OCI-LY1 (cell line): ENCODE results near the gene HMG20A.

ENCODE experiments used
- H2AFZ ChIP-seq: fragments of 200-600 bp; sonication (generic), shearing (Covaris generic); 2 replicates; pipeline ENCODE4 v1.6.0; 2014; ENCODE audit warnings: antibody characterized with exemption, mild to moderate bottlenecking, low read length
- H3F3A ChIP-seq: fragments of 200-600 bp; sonication (generic), shearing (Covaris generic); 2 replicates; pipeline ENCODE4 v1.6.0; 2014; ENCODE audit warnings: mild to moderate bottlenecking, antibody characterized with exemption, low read length, moderate library complexity; ENCODE audit not compliant: insufficient read depth
- H3K27ac ChIP-seq: fragments of 200-600 bp; sonication (generic); 2 replicates; pipeline ENCODE4 v1.5.1; 2014; ENCODE audit warnings: low read length, mixed run types, mild to moderate bottlenecking, low read depth; ENCODE audit not compliant: poor library complexity, severe bottlenecking
- H3K27me3 ChIP-seq: fragments of 200-600 bp; sonication (generic); 2 replicates; pipeline ENCODE4 v1.6.0; 2014; ENCODE audit warnings: antibody characterized with exemption, mild to moderate bottlenecking, low read length, moderate library complexity; ENCODE audit not compliant: insufficient read depth
- H3K36me3 ChIP-seq: fragments of 200-600 bp; sonication (generic); 2 replicates; pipeline ENCODE4 v1.6.1; 2014; ENCODE audit warnings: mild to moderate bottlenecking, antibody characterized with exemption, low read length, moderate library complexity, mixed read lengths; ENCODE audit not compliant: insufficient read depth
- H3K4me1 ChIP-seq: fragments of 200-600 bp; sonication (generic); 2 replicates; pipeline ENCODE4 v1.5.1; 2014; ENCODE audit warnings: mild to moderate bottlenecking, low read length, moderate library complexity; ENCODE audit not compliant: insufficient read depth, severe bottlenecking
- H3K4me2 ChIP-seq: fragments of 200-600 bp; sonication (generic), shearing (Covaris generic); 2 replicates; pipeline ENCODE4 v1.6.1; 2014; ENCODE audit warnings: low read length
- H3K4me3 ChIP-seq: fragments of 200-600 bp; sonication (generic); 2 replicates; pipeline ENCODE4 v1.5.1; 2014; ENCODE audit warnings: low read length, low read depth, mild to moderate bottlenecking, mixed read lengths; ENCODE audit not compliant: poor library complexity, severe bottlenecking
- H3K79me2 ChIP-seq: fragments of 200-600 bp; shearing (Covaris generic); 2 replicates; pipeline ENCODE4 v1.6.1; 2016; ENCODE audit warnings: mixed run types, low read length, mixed read lengths; ENCODE audit not compliant: insufficient read depth
- H3K9ac ChIP-seq: fragments of 200-600 bp; sonication (generic), shearing (Covaris generic); 2 replicates; pipeline ENCODE4 v1.6.1; 2014; ENCODE audit warnings: mild to moderate bottlenecking, low read length, mixed read lengths
- H3K9me2 ChIP-seq: fragments of 200-600 bp; sonication (generic), shearing (Covaris generic); 2 replicates; pipeline ENCODE4 v1.6.1; 2014; ENCODE audit warnings: low read depth, mild to moderate bottlenecking, low read length, mixed read lengths
- H3K9me3 ChIP-seq: fragments of 200-600 bp; shearing (Covaris generic); 2 replicates; pipeline ENCODE4 v1.6.1; 2014; ENCODE audit warnings: low read length, mixed read lengths
- H4K20me1 ChIP-seq: fragments of 200-600 bp; sonication (generic), shearing (Covaris generic); 2 replicates; pipeline ENCODE4 v1.6.0; 2016; ENCODE audit warnings: mild to moderate bottlenecking, low read length; ENCODE audit not compliant: insufficient read depth
- CTCF ChIP-seq: fragments of 200-600 bp; sonication (generic), shearing (Covaris generic); IDR thresholded peaks from 2 replicates; pipeline ENCODE4 v1.5.1; 2017; ENCODE audit warnings: mild to moderate bottlenecking, antibody characterized with exemption, low read length, moderate library complexity, mixed read lengths
- EZH2 ChIP-seq: fragments of 200-600 bp; sonication (generic), shearing (Covaris generic); IDR thresholded peaks from 2 replicates; pipeline ENCODE4 v1.8.0; 2017; ENCODE audit warnings: borderline replicate concordance, mixed run types, mild to moderate bottlenecking, antibody characterized with exemption, low read length, moderate library complexity, mixed read lengths

Gene HMG20A

DNA sequence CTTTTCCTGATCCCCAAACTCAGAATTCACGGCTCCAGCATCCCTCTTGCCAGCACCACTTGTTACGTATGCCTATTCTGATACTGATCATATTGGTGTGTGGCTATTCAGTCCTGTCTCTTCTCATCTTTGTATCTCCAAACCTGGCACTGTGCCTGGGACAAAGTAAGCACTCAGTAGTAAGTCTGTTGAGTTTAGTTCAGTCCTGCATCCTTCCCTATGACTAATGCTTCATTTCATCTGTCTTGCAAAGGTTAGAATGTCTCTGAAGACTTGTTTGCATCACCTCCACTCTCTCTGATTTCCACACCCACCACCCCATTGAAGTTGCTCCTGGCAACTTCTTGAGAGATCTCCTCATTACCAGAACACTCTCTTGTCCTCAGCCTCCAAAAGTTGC, 80.3 kb downstream of the HMG20A start:
- H3K4me1 ChIP-seq: no peaks in the 10 kb centered on the region
- no peaks in the 10 kb centered on the region for H3K36me3 ChIP-seq
- no peaks in the 10 kb centered on the region for H3K27me3 ChIP-seq
- H3K9ac ChIP-seq: no peak overlapping the region
- no peaks in the 10 kb centered on the region for H3F3A ChIP-seq
- H2AFZ ChIP-seq: no peak overlapping the region
- H3K9me2 ChIP-seq: no peaks in the 10 kb centered on the region
- no peak for TF ChIP-seq EZH2
- no peak for TF ChIP-seq CTCF
- H4K20me1 ChIP-seq: no peaks in the 10 kb centered on the region
- no peak overlapping the region for H3K4me3 ChIP-seq
- H3K79me2 ChIP-seq: no peaks in the 10 kb centered on the region
- H3K4me2 ChIP-seq: no peak overlapping the region
- H3K9me3 ChIP-seq: no peaks in the 10 kb centered on the region
- H3K27ac ChIP-seq: no peak overlapping the region

DNA sequence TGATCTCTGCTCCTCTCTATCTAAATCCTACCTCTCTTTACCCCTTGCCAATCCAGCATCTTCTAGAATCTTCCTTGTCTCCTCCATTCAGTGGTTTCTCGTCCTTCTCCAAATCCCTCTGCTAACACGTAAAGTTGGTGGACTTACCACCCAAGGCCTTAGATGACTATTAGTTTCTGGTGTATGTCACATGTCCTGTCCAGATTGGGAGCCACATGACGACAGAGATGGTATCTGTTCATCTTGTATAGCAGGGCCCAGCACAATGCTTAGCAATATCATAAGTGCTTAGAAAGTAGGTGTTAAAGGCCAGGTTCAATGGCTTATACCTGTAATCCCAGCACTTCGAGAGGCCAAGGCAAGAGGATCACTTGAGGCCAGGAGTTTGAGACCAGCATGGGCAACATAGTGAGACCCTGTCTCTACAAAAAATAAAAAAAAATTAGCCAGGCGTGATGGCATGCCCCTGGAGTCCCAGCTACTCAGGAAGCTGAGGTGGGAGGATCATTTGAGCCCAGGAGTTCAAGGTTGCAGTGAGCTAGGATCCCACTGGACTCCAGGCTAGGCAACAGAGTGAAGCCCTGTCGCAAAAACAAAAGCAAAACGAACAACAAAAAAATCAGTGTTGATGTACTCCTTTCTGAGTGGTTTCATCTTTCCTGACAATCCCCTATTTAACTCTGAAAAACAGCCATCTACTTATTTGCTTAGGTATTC, 81.8 kb downstream of the HMG20A start:
- Histone ChIP-seq H3K4me3 (no peak overlapping the region), H3K36me3 (no peaks in the 10 kb centered on the region), H2AFZ (no peak overlapping the region), H3K9me2 (no peaks in the 10 kb centered on the region), H3K27ac (no peak overlapping the region), H3K79me2 (no peaks in the 10 kb centered on the region), H3K9me3 (no peaks in the 10 kb centered on the region), H3F3A (no peaks in the 10 kb centered on the region), H3K9ac (no peak overlapping the region), H3K4me1 (no peaks in the 10 kb centered on the region), H3K4me2 (no peak overlapping the region), H3K27me3 (no peaks in the 10 kb centered on the region), H4K20me1 (no peaks in the 10 kb centered on the region)
- no peak for TF ChIP-seq CTCF
- TF ChIP-seq EZH2: no peak

GRCh38 chr15:77503240-77503639, 82.6 kb downstream of the HMG20A start:
- Histone ChIP-seq H3K9me3 (no peaks in the 10 kb centered on the region), H3K4me1 (no peaks in the 10 kb centered on the region), H3K4me2 (no peak overlapping the region), H3F3A (no peaks in the 10 kb centered on the region), H3K9me2 (no peaks in the 10 kb centered on the region), H3K27me3 (no peaks in the 10 kb centered on the region), H4K20me1 (no peaks in the 10 kb centered on the region), H3K9ac (no peak overlapping the region), H3K79me2 (no peaks in the 10 kb centered on the region), H3K27ac (no peak overlapping the region), H2AFZ (no peak overlapping the region), H3K36me3 (no peaks in the 10 kb centered on the region), H3K4me3 (no peak overlapping the region)
- TF ChIP-seq CTCF (no peak), EZH2 (no peak)
